OCI-LY1 (cell line): ENCODE results near the gene HMGB4.

Source experiments
- H2AFZ ChIP-seq: fragments of 200-600 bp; sonication (generic), shearing (Covaris generic); 2 replicates; pipeline ENCODE4 v1.6.0; 2014; ENCODE audit warnings: antibody characterized with exemption, mild to moderate bottlenecking, low read length
- H3F3A ChIP-seq: fragments of 200-600 bp; sonication (generic), shearing (Covaris generic); 2 replicates; pipeline ENCODE4 v1.6.0; 2014; ENCODE audit warnings: mild to moderate bottlenecking, antibody characterized with exemption, low read length, moderate library complexity; ENCODE audit not compliant: insufficient read depth
- H3K27ac ChIP-seq: fragments of 200-600 bp; sonication (generic); 2 replicates; pipeline ENCODE4 v1.5.1; 2014; ENCODE audit warnings: low read length, mixed run types, mild to moderate bottlenecking, low read depth; ENCODE audit not compliant: poor library complexity, severe bottlenecking
- H3K27me3 ChIP-seq: fragments of 200-600 bp; sonication (generic); 2 replicates; pipeline ENCODE4 v1.6.0; 2014; ENCODE audit warnings: antibody characterized with exemption, mild to moderate bottlenecking, low read length, moderate library complexity; ENCODE audit not compliant: insufficient read depth
- H3K36me3 ChIP-seq: fragments of 200-600 bp; sonication (generic); 2 replicates; pipeline ENCODE4 v1.6.1; 2014; ENCODE audit warnings: mild to moderate bottlenecking, antibody characterized with exemption, low read length, moderate library complexity, mixed read lengths; ENCODE audit not compliant: insufficient read depth
- H3K4me1 ChIP-seq: fragments of 200-600 bp; sonication (generic); 2 replicates; pipeline ENCODE4 v1.5.1; 2014; ENCODE audit warnings: mild to moderate bottlenecking, low read length, moderate library complexity; ENCODE audit not compliant: insufficient read depth, severe bottlenecking
- H3K4me2 ChIP-seq: fragments of 200-600 bp; sonication (generic), shearing (Covaris generic); 2 replicates; pipeline ENCODE4 v1.6.1; 2014; ENCODE audit warnings: low read length
- H3K4me3 ChIP-seq: fragments of 200-600 bp; sonication (generic); 2 replicates; pipeline ENCODE4 v1.5.1; 2014; ENCODE audit warnings: low read length, low read depth, mild to moderate bottlenecking, mixed read lengths; ENCODE audit not compliant: poor library complexity, severe bottlenecking
- H3K79me2 ChIP-seq: fragments of 200-600 bp; shearing (Covaris generic); 2 replicates; pipeline ENCODE4 v1.6.1; 2016; ENCODE audit warnings: mixed run types, low read length, mixed read lengths; ENCODE audit not compliant: insufficient read depth
- H3K9ac ChIP-seq: fragments of 200-600 bp; sonication (generic), shearing (Covaris generic); 2 replicates; pipeline ENCODE4 v1.6.1; 2014; ENCODE audit warnings: mild to moderate bottlenecking, low read length, mixed read lengths
- H3K9me2 ChIP-seq: fragments of 200-600 bp; sonication (generic), shearing (Covaris generic); 2 replicates; pipeline ENCODE4 v1.6.1; 2014; ENCODE audit warnings: low read depth, mild to moderate bottlenecking, low read length, mixed read lengths
- H3K9me3 ChIP-seq: fragments of 200-600 bp; shearing (Covaris generic); 2 replicates; pipeline ENCODE4 v1.6.1; 2014; ENCODE audit warnings: low read length, mixed read lengths
- H4K20me1 ChIP-seq: fragments of 200-600 bp; sonication (generic), shearing (Covaris generic); 2 replicates; pipeline ENCODE4 v1.6.0; 2016; ENCODE audit warnings: mild to moderate bottlenecking, low read length; ENCODE audit not compliant: insufficient read depth
- CTCF ChIP-seq: fragments of 200-600 bp; sonication (generic), shearing (Covaris generic); IDR thresholded peaks from 2 replicates; pipeline ENCODE4 v1.5.1; 2017; ENCODE audit warnings: mild to moderate bottlenecking, antibody characterized with exemption, low read length, moderate library complexity, mixed read lengths
- EZH2 ChIP-seq: fragments of 200-600 bp; sonication (generic), shearing (Covaris generic); IDR thresholded peaks from 2 replicates; pipeline ENCODE4 v1.8.0; 2017; ENCODE audit warnings: borderline replicate concordance, mixed run types, mild to moderate bottlenecking, antibody characterized with exemption, low read length, moderate library complexity, mixed read lengths

Gene HMGB4

DNA sequence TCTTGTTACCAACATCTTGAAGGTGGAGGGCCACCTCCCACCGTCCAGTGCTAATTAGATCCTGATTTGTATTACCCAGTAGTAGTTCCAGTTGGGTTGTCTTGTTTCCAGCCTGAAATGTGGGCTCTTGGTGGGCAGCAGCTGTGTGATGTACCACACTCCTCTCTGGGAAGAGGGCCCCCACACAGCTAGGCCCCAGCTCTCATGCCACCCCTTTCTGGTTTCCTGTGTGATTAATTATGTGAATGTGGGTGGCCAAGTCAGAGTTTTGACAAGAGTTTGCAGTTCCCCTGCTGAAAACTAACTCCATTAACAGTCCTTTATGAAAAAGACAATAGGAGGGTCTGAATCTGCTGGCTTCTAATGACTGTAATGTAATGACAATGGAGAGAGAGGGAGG, 3.8 kb downstream of the HMGB4 start:
- H3K9me3 ChIP-seq, result no peaks in the 10 kb centered on the region
- no peaks in the 10 kb centered on the region for H3K9me2 ChIP-seq
- no peaks in the 10 kb centered on the region for H3K4me1 ChIP-seq
- no peak overlapping the region for H2AFZ ChIP-seq
- H3K36me3 ChIP-seq, result no peaks in the 10 kb centered on the region
- no peaks in the 10 kb centered on the region for H3F3A ChIP-seq
- H3K27me3 ChIP-seq, result 0 out of 2 replicates have a peak, but pooled peaks cover 4% of the 10 kb centered on the region
- TF ChIP-seq CTCF (no peak), EZH2 (no peak)
- no peak overlapping the region for H3K4me2 ChIP-seq
- H3K4me3 ChIP-seq, result no peak overlapping the region
- H3K79me2 ChIP-seq, result no peaks in the 10 kb centered on the region
- H3K9ac ChIP-seq, result no peak overlapping the region
- H4K20me1 ChIP-seq, result no peaks in the 10 kb centered on the region
- H3K27ac ChIP-seq, result no peak overlapping the region

- Histone ChIP-seq H3K27ac (no peak overlapping the region), H3K4me1 (no peaks in the 10 kb centered on the region), H3K9me3 (no peaks in the 10 kb centered on the region), H3K9me2 (no peaks in the 10 kb centered on the region), H3K36me3 (no peaks in the 10 kb centered on the region), H2AFZ (no peak overlapping the region), H3K4me2 (no peak overlapping the region), H3K27me3 (no peaks in the 10 kb centered on the region), H3K79me2 (no peaks in the 10 kb centered on the region), H3F3A (no peaks in the 10 kb centered on the region), H3K4me3 (no peak overlapping the region), H4K20me1 (no peaks in the 10 kb centered on the region), H3K9ac (no peak overlapping the region)
- no peak for TF ChIP-seq EZH2
- no peak for TF ChIP-seq CTCF
Measured at GRCh38 chr1:33872275-33872674, 8.4 kb downstream of the HMGB4 start.

DNA sequence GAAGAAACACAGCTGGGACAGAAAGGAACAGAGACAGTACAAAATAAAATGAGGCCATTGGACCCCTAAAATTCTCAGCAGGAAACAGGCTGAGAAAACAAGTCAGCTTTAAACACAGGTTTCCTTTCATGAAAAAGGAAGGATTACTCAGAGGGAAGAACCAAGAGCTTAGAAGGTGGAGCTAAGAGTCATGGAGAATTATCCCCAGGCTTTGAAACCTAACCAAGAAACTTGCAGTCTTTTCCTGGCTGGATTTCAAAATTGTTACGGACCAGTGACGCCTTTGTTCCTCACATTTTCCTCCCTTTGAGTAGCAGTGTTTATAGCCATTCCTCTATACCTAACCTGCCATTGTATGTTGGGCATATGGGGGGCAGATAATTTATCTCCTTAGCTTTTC, 8.8 kb downstream of the HMGB4 start:
- H3K4me1 ChIP-seq, result no peaks in the 10 kb centered on the region
- no peaks in the 10 kb centered on the region for H3K9me3 ChIP-seq
- H3K9me2 ChIP-seq, result no peaks in the 10 kb centered on the region
- H3F3A ChIP-seq, result no peaks in the 10 kb centered on the region
- H3K4me3 ChIP-seq, result no peak overlapping the region
- H3K27me3 ChIP-seq, result no peaks in the 10 kb centered on the region; the same call in 1 of the 2 replicates
- no peak overlapping the region for H3K27ac ChIP-seq
- H4K20me1 ChIP-seq, result no peaks in the 10 kb centered on the region
- no peaks in the 10 kb centered on the region for H3K36me3 ChIP-seq
- H3K4me2 ChIP-seq, result no peak overlapping the region
- no peaks in the 10 kb centered on the region for H3K79me2 ChIP-seq
- no peak overlapping the region for H2AFZ ChIP-seq
- no peak overlapping the region for H3K9ac ChIP-seq
- TF ChIP-seq EZH2 (no peak), CTCF (no peak)
